GOT3 (cell line): ENCODE measurements around the gene TRPC1.
"Not testable (repeated sequence)": the region's sequence is repeated elsewhere in the genome, so short reads cannot be mapped to it uniquely, and the experiment has no call there.

Source experiments
- DNase-seq: peaks from one replicate; lab custom pipeline; 2025; ENCODE audit warnings: mixed read lengths; lab: John Stamatoyannopoulos, UW

Gene TRPC1

DNA sequence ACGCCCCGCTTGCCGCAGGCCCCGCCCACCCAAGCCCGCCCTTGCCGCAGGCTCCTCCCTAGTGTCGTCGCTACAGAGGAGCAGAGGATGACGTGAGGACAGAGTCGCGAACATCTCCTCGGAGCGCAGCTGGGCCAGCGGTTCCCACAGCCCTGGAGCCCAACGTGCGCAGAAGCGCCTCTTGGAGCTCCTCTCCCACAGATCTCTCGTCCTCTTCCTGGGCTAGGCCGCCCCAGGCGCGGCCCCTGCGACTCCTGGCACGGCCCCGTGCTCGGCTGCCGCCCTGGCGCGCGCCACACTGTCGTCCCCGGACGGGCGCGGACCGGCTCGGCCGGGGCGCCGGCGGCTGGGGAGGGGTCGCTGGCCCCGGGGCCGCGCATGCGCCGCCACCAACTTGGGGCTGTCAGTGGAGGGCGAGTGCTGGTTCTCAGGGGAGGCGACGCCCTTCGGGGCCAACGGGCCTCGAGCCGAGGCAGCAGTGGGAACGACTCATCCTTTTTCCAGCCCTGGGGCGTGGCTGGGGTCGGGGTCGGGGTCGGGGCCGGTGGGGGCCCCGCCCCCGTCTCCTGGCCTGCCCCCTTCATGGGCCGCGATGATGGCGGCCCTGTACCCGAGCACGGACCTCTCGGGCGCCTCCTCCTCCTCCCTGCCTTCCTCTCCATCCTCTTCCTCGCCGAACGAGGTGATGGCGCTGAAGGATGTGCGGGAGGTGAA lies at the start of gene TRPC1:
TSS of gene TRPC1 (plus strand) at position 67 of the 714 bp plus-strand sequence. CDS start at position 593, 526 bp downstream.
- DNase-seq: peak; percentile 55

DNA sequence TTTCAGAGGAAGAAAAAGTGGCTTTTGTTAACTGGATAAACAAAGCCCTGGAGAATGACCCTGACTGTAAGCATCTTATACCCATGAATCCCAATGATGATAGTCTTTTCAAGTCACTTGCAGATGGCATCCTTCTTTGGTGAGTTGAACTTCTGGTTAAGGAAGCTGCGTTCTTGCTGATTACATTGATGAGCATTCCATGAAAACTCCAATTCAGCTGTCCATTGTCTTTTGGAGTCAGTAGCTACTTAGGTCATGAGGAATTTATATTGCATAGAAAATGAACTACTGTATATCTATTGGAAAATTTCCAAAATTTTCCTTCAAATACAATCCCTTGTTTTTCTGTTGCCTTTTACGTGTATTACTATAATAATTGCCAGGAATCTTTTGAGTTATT lies 47.7 kb upstream of the TRPC1 start:
- DNase-seq: no peak

DNA sequence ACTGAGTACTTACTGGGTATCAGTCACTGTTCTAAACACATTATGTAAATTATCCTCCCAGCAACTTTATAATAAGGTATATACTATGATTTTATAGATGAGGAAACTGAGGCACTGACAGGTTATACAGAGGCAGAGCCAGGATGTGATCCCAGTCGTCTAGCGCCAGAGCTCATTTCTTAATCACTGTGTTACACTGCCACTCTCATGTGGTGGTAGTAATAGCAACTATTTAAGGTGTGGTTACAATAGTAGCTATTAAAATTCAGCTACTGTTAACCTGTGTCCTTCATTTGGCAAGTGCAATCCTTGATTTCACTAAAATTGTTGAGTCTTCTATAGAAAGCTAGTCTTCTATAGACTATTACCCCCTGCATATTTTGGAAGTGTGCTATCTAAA lies 43.1 kb upstream of the TRPC1 start:
- DNase-seq: no peak

- DNase-seq: no peak
These were observed 33.2 kb upstream of the TRPC1 start for GRCh38 chr3:142690613-142691012.

DNA sequence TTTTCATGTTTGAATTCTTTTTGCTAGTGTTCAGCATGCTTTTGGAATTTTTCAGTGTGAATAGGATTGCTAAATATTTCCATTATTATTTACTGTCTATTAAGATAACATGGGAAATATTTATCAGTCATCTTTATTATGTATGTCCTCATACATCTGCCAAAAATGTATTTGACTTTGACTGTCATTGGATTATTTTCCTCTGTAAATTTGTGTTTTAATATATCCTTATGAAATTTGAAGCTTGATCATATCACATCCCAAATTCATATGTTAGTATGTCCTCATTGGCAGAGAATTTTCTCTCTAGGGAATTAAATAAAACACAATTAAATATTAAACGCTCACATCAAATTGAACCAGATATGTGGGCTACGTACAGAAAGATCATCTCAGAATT lies 32.3 kb upstream of the TRPC1 start:
- no peak for DNase-seq

DNA sequence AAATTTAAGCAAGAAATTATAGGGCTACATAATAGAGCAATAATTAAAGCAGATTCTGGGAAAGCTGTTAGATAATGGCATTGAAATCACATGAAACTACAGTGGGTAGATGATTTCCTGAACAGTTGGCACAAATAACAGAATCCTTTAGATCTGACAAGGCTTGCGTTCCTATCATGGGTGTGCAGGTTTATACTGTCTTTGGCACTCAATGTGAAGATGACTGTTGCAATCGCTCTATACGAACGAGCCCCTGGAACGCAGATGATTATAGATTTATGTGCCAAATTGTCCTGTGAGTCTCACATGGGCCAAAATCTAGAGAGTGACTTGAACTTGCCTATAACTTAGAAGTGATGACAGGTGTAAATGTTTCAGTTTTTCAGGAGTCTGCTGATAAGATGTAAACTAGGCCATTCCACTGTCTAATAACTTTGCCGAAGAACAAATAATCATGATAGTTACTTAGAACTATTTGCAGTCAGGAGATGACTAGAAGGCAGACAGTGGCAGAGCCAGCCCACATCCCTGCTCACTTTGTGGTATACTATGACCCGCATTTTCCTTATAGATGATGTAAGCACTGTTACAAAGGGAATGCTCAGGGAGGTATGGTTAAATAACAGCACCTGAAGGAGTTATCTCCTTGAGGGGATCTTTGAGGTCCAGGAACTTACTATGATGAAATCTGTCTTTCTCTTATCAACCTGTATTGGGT lies 30.5 kb upstream of the TRPC1 start:
- no peak for DNase-seq

- no peak for DNase-seq
These were observed 29.6 kb upstream of the TRPC1 start for GRCh38 chr3:142694225-142694624.

DNA sequence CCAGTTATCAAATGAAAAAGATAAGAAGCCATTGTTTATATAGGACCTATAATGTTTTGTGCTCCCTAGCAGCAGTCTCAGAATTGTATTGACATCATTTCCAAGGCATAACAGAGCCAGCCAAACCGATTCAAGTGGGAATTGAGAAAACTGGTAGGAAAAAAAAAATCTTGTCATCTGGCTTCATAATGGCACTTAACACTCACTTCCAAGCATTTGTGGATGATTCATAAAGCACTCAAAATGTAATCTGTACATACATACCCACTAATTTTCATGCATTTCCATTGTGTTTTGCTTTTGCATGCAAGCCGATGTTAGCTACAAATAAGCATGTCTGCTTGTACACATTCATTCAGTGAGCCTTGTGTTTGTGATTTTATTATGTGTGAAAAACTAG lies 18.6 kb upstream of the TRPC1 start:
- DNase-seq: no peak

DNA sequence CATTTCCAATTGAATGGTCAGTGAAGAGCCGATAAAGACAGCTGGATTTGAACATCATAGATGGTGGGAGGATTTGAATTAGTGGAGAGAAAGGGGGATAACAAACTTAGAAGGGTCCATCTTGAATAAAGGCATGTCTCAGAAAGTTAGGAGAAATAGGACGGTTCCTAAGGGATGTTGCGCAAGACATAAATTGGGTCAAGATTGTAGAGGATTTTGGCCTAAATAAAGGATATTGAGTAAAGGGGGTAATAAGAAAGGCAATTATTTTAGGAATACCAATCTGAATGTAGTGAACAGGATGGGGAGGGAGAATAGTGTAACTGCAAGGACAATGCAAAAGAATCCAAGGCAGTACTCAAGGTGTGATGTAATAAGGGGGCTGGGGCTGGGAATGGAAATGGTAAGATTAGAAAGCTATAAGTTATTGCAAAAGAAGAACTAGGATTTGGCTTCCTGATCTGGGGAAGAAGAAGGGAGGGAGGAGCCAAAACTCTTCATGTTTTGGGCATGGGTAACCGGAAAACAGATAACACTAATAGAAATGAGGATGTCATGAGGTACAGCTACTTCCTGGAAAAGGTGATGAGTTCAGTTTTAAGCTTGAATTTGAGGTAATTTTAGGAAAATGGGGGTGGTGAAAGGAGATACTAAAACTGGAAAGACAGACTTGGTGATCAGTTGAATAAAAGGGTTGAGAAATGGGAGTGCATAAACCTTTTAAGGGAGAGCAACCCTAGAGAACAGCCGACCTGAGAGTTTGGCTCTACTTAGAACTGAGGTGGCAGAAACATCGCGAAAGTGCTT lies 17.3 kb upstream of the TRPC1 start:
- DNase-seq: no peak

GRCh38 chr3:142709207-142709606 lies 14.6 kb upstream of the TRPC1 start:
- DNase-seq: no peak

- DNase-seq: not testable (repeated sequence)
These were observed 9.0 kb upstream of the TRPC1 start for GRCh38 chr3:142714882-142715281.

DNA sequence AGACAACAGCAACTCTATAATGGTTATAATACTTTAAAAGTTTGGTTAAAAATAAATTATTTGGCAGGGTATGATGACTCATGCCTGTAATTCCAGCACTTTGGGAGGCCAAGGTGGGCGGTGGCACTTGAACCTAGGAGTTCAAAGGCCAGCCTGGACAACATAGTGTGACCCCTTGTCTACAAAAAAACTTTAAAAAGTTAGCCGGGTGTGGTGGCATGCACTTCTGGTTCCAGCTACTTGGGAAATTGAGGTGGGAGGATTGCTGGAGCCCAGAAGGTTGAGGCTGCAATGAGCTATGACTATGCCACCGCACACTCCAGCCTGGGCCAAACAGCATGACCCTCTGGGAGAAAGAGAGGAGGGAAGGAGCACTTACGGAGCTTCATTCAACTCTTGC lies 7.7 kb upstream of the TRPC1 start:
- no peak for DNase-seq

- DNase-seq: no peak
These were observed 218 bp upstream of the TRPC1 start for GRCh38 chr3:142723665-142723967.

DNA sequence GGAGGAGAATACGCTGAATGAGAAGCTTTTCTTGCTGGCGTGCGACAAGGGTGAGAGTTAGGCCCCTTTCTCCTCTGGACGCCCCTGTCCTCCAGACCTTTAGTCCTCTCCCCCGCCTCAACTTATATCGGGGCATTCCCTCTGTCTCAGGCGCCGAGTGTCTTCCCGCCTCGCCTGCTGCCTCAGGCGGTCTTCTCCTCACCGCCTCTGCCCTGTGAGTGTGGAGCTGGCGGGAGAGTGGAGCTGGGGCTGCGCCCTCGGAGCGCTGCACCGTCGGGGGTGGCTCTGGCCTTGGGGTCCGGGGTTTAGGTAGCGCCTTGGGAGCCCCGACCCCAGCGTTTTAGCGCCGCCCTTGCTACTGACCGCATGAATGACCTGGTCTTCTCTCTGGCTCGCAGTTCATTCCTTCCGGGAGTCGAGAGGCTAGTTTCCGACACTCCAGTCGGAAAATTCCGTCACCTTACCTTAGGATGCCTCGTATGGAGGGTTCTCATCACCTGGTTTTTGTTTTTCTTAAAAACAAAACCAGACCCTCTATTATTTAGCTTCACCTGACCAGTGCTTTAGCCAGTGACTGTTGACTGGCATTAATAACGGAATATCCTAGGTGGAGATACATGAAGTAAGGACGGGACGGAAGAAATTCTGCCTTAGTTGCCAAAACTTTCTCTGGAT lies 985 bp downstream of the TRPC1 start:
- DNase-seq: no peak

DNA sequence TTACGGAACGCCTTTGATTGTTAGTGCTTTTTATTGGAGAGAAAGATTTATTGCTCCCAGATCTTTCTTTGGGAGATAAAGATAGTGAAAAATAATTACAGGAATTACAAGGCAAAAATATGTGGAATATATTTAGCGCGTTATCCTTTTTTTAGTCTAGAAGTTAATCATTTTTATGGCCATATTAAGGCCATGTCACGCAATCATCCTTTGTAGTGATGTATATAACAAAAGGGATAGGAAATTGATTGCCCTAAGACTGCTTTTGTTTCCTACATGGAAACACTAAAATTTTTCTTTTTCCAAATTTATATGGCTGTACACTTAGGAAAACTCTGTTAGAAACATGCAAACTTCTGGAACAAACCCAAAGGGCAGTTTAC lies 1.5 kb downstream of the TRPC1 start:
- DNase-seq: no peak

GRCh38 chr3:142726017-142726416 lies 2.2 kb downstream of the TRPC1 start:
- DNase-seq: no peak

DNA sequence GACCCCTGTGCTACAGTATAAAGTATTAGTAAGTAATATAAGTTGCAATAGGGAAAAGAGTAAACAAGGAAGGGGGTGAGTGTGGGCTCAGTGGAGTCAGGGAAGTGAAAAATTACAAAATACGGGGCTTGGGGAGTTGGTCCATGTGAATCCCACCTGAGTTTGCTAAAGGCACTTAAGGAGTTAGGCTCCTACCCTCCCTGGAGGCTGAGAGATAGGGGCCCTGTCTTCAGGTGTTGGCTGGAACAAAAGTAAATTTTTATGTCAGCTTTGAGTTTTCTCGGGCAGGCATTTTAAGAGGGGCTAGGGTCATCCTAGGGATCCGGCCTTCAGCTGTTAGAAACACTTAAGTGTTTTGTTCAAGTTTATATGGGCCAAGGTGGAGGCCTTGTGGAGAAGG lies 8.2 kb downstream of the TRPC1 start:
- no peak for DNase-seq

- DNase-seq: no peak
These were observed 11.0 kb downstream of the TRPC1 start for GRCh38 chr3:142734834-142735233.

DNA sequence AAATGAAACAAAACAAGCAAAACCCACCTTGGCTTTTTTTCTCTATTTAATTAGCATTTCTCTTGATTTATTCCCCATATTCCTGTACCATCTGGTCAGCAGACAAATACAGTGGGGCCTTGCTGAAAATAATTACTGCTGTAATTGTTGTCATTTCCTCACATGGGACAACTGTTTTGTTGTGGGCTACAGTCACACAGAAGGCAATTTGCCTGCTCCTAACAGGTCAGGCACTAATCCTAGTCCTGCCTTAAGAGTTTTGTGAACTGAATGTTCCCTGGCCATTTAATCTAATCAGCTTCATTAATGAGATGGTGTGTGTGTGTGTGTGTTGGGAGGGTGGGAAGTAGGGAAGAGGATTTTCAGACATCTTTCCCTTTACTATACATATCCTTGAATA lies 11.6 kb downstream of the TRPC1 start:
- DNase-seq: no peak

GRCh38 chr3:142738396-142738795 lies 14.6 kb downstream of the TRPC1 start:
- DNase-seq: no peak

DNA sequence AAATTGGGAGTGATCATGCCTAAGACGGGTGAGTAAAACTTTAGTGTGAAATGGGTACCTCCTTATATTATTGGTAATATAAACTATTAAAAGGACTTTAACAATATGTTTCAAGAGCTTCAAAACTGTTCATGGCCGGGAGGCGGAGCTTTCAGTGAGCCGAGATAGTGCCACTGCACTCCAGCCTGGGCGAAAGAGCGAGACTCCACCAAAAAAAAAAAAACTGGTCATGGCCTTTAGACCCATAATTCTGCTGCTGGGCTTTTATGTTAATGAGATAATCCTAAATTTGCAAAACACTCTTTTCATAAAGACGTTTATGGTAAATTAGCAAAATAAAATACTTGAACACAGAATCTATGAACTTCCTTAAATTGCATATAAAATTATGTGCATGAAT lies 22.8 kb downstream of the TRPC1 start:
- DNase-seq: no peak

DNA sequence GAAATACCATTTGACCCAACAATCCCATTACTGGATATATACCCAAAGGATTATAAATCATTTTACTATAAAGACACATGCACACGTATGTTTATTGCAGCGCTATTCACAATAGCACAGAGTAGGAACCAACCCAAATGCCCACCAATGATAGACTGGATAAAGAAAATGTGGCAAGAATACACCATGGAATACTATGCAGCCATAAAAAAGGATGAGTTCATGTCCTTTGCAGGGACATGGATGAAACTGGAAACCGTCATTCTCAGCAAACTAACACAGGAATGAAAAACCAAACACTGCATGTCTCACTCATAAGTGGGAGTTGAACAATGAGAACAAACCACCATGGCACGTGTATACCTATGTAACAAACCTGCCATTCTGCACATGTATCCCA lies 26.7 kb downstream of the TRPC1 start:
- DNase-seq: not testable (repeated sequence)

GRCh38 chr3:142752605-142753004 lies 28.8 kb downstream of the TRPC1 start:
- DNase-seq: not testable (repeated sequence)
